Measurements from ENCODE around the gene TMEM139.

GRCh38 chr7:143296686-143297085, 11.9 kb downstream of the TMEM139 start:
- TF ChIP-seq POLR2A (IDR thresholded peaks at IDR 0.05) = no peak
- TF ChIP-seq CTCF (IDR thresholded peaks at IDR 0.05) = no peak
- TF ChIP-seq EP300 (IDR thresholded peaks at IDR 0.05) = no peak

Data from tibial nerve (tissue), 4 donors.